ENCODE measurements around the gene TRIO. TPM values are rescaled to one million over a fixed set of nuclear protein-coding genes. Genes with fewer than 3 reads are reported as not detected.

TRIO gene
- total and polyA plus RNA-seq, 2 donors (not counting 3 experiments of a cell fraction or from before 2014, with no cell fraction given) = 82.9 to 248 TPM

DNA sequence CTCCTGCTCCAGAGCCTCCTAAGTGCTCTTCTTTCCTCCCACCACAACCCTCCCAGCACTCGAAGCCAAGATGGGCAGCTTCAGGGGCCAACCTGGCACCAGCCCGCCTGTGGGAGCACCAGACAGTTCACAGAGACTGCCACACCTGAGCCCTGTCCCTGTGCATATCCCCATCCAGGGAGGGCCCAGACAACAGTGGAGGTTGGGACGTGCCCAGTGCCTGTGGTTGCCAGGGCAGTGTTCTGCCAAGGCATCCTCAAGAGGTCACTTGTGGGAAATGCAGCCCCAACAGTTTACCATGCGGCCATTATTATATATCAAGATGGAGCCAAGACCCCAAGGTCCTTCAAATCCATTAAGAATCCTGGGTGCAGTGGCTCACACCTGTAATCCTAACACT lies 23.0 kb upstream of the TRIO start:
- POLR2A ChIA-PET = no interaction called here
- Histone ChIP-seq H3K36me3 (ENCODE audit: control insufficient read depth in 2 of 2, extremely low read depth in 1 of 2, insufficient read depth in 2 of 2, low read length in 2 of 2) (no peaks in the 10 kb centered on the region), H3K4me3 (replicated peaks in 1 of 3; ENCODE audit: insufficient read depth in 1 of 3, low read depth in 1 of 3, low read length in 3 of 3) (no peak overlapping the region), H3K27ac (ENCODE audit: insufficient read depth, low read depth, low read length) (no peak overlapping the region), H3K4me2 (ENCODE audit: insufficient read depth, low read length) (no peak overlapping the region), H3K9ac (replicated peaks; ENCODE audit: extremely low read depth, insufficient read depth, low read length) (no peak overlapping the region), H2AFZ (ENCODE audit: low read depth, low read length) (no peak overlapping the region), H4K20me1 (replicated peaks; ENCODE audit: control insufficient read depth, extremely low read depth, insufficient read depth, low read length) (no peaks in the 10 kb centered on the region), H3K9me1 (replicated peaks; ENCODE audit: control insufficient read depth, extremely low read depth, insufficient read depth, low read length) (no peaks in the 10 kb centered on the region), H3K27me3 (ENCODE audit: control insufficient read depth in 2 of 2, insufficient read depth in 2 of 2, low read length in 2 of 2) (peaks cover 2 to 5% of the 10 kb centered on the region in 2 experiments), H3K9me3 (replicated peaks; ENCODE audit: control insufficient read depth, insufficient read depth, low read length) (no peaks in the 10 kb centered on the region), H3K4me1 (ENCODE audit: control insufficient read depth, extremely low read depth, insufficient read depth, low read length) (no peaks in the 10 kb centered on the region), H3K79me2 (ENCODE audit: control insufficient read depth, insufficient read depth, low read length) (no peaks in the 10 kb centered on the region)
- DNase-seq (ENCODE audit: low read depth, low spot score) = no peak
- intact Hi-C loops (cut with micrococcal nuclease) (no loop called here), dilution Hi-C loops (cut with MboI; ENCODE audit: extremely low pct_ligation_motif_present, low sequenced_read_pairs) (loop anchor here (25.0 kb wide), 1 partner anchor 133 kb away; no protein-coding TSS in a partner anchor)
- FAIRE-seq = no peak
- BruUV-seq (replicated peaks) = no TSS peak
- TF ChIP-seq, protein P1, sequence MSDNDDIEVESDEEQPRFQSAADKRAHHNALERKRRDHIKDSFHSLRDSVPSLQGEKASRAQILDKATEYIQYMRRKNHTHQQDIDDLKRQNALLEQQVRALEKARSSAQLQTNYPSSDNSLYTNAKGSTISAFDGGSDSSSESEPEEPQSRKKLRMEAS (IDR thresholded peaks at IDR 0.05; ENCODE audit: insufficient read depth, insufficient read length) = no peak
- no peak for TF ChIP-seq EZH2 (IDR thresholded peaks at IDR 0.05; ENCODE audit: borderline replicate concordance, low read depth, low read length, severe bottlenecking)
- CTCF ChIA-PET = interaction anchor here (2.1 kb wide), 1 partner anchor 11 kb away, joined by 6 read pairs; no protein-coding TSS in a partner anchor

DNA sequence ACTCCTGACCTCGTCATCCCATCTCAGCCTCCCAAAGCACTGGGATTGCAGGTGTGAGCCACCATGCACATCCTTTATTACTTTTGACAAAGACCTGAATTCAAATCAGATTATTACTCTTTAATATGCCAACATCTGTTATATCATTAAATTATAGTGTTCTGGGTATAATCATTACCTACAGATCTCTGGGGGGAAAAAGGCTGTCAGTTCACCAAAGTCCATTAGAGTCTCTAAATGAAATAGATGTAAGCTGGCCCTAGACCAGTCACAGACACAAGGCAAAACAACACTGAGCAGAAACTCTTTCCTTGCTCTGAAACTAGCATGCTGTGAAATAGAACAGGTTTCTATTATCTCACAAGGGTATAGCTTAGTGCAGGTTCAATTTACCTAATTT lies 21.6 kb upstream of the TRIO start:
- CTCF ChIA-PET = interaction anchor here (1.4 kb wide), 1 partner anchor 148 kb away, joined by 7 read pairs; no protein-coding TSS in a partner anchor
- dilution Hi-C loops (cut with MboI; ENCODE audit: extremely low pct_ligation_motif_present, low sequenced_read_pairs) = loop anchor here (25.0 kb wide), 1 partner anchor 134 kb away; no protein-coding TSS in a partner anchor
- no peak for FAIRE-seq
- H3K4me3 ChIP-seq (replicated peaks in 1 of 3; ENCODE audit: insufficient read depth in 1 of 3, low read depth in 1 of 3, low read length in 3 of 3) = no peak overlapping the region
- no peak for DNase-seq (ENCODE audit: low read depth, low spot score)
- no peaks in the 10 kb centered on the region for H4K20me1 ChIP-seq (replicated peaks; ENCODE audit: control insufficient read depth, extremely low read depth, insufficient read depth, low read length)
- POLR2A ChIA-PET = no interaction called here
- intact Hi-C loops (cut with micrococcal nuclease) = no loop called here
- H3K4me1 ChIP-seq (ENCODE audit: control insufficient read depth, extremely low read depth, insufficient read depth, low read length) = no peaks in the 10 kb centered on the region
- TF ChIP-seq EZH2 (IDR thresholded peaks at IDR 0.05; ENCODE audit: borderline replicate concordance, low read depth, low read length, severe bottlenecking) = no peak
- TF ChIP-seq MYC (IDR thresholded peaks at IDR 0.05; ENCODE audit: low read depth, low read length) = no peak
- TF ChIP-seq POLR2A (IDR thresholded peaks at IDR 0.05; ENCODE audit: low read depth, low read length) = no peak
- no peak for TF ChIP-seq FOS (IDR thresholded peaks at IDR 0.05; ENCODE audit: borderline replicate concordance, insufficient read depth, low read length)
- TF ChIP-seq POLR2AphosphoS5 (IDR thresholded peaks at IDR 0.05; ENCODE audit: insufficient read depth, low read depth, low read length) = no peak
- TF ChIP-seq, protein P1 (IDR thresholded peaks at IDR 0.05; ENCODE audit: insufficient read depth, insufficient read length) = no peak
- H2AFZ ChIP-seq (ENCODE audit: low read depth, low read length) = no peak overlapping the region
- H3K9me3 ChIP-seq (replicated peaks; ENCODE audit: control insufficient read depth, insufficient read depth, low read length) = no peaks in the 10 kb centered on the region
- no peak overlapping the region for H3K4me2 ChIP-seq (ENCODE audit: insufficient read depth, low read length)
- no TSS peak for BruUV-seq (replicated peaks)
- H3K79me2 ChIP-seq (ENCODE audit: control insufficient read depth, insufficient read depth, low read length) = no peaks in the 10 kb centered on the region
- H3K9me1 ChIP-seq (replicated peaks; ENCODE audit: control insufficient read depth, extremely low read depth, insufficient read depth, low read length) = no peaks in the 10 kb centered on the region
- no peaks in the 10 kb centered on the region for H3K36me3 ChIP-seq (ENCODE audit: control insufficient read depth in 2 of 2, extremely low read depth in 1 of 2, insufficient read depth in 2 of 2, low read length in 2 of 2)
- H3K9ac ChIP-seq (replicated peaks; ENCODE audit: extremely low read depth, insufficient read depth, low read length) = no peak overlapping the region
- peaks cover 2 to 5% of the 10 kb centered on the region in 2 experiments for H3K27me3 ChIP-seq (ENCODE audit: control insufficient read depth in 2 of 2, insufficient read depth in 2 of 2, low read length in 2 of 2)
- no peak overlapping the region for H3K27ac ChIP-seq (ENCODE audit: insufficient read depth, low read depth, low read length)
